ENCODE results near the gene CORO1A.
"Not testable (repeated sequence)": the region's sequence is repeated elsewhere in the genome, so short reads cannot be mapped to it uniquely, and the experiment has no call there.

The CORO1A gene

DNA sequence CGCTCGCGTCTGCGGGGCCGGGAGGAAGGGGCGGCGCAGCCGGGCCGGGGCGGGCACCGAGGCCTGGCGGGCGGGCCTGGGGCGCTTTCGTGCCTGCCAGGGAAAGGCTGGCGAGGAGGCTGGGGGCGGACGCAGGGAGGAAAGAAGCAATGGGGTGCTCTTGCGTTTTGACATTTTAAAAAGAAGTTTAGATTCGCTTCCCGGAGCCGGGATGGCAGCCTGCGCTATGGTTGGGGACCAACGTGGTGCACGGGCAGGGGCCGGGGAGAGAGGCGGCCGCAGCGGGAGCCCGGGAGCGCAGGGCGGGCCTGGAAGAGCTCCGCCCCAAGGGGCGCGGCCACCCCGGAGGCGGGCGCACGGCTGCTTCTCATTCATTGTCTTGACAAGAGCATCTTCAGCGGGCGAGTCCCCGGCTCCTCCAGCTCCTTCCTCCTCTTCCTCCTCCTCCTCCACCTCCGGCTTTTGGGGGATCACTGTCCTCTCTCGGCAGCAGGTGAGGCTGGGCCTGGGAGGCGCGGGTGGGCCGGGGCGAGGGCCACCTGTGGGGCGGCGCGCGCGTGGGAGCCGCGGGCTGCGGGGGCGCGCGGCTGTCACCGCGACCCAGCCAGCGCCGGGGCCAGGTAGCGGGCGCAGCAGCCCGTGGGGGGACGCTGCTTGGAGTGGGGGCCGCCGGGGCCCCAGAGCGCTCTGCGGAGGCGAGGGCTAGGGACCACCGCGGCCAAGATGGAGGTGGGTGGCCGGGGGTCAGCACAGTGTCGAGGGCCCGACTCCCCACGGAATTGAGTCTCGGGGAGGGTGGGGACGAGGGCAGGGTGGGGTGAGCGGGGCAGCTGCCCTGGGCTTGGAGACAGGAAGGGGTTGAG, at the start of gene CORO1A:
TSS of gene CORO1A (plus strand) at position 370 of the 863 bp plus-strand sequence. CDS start 1,608 bp downstream, outside the sequence.
- no peak for DNase-seq (ENCODE audit: low read depth, low spot score)

DNA sequence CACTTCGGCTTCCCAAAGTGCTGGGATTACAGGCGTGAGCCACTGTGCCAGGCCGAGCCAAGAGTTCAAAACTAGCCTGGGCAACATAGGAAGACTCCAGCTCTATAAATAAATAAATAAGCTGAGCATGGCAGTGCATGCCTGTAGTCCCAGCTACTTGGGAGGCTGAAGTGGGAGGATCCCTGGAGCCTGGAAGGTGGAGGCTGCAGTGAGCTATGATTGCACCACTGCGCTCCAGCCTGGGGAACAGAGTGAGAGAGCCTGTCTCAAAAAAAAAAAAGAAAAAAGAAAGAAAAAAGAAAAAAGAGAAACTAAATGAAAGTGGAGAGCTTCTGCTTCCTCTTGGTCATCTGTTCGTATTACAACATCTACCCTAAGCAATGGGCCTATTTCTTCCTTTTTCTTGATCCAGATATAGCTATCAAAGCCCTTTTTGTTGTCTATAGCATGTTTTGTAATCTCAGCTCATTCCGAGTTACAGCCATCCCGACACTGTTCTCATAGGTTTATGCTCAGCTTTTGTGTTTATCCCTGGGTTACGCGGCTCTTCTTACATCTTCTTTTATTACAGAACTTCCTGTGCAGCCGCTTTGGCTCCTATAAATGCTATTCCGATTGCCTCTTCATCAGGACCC, 46.3 kb upstream of the CORO1A start:
- DNase-seq (ENCODE audit: low read depth, low spot score), result no peak

DNA sequence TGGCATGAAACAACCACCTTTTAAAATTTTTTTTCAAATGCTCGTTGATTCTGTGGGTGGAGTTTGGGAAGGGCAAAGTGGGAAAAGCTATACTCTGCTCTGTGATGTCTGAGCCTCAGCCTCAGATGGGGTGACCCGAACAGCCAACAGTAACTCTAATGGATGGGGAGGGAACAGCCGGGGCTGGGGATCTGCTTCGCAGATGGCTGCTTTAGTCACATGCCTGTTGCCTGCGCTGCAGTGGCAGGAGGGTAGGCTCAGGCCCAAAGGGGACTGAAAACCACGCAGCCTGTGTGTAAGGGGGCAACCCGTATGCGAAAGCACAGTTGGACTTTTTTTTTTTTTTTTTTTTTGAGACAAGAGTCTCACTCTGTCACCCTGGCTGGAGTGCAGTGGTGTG, 45.5 kb upstream of the CORO1A start:
- DNase-seq (ENCODE audit: low read depth, low spot score), result no peak

GRCh38 chr16:30139583-30140481, 43.6 kb upstream of the CORO1A start:
- DNase-seq (ENCODE audit: low read depth, low spot score), result no peak

DNA sequence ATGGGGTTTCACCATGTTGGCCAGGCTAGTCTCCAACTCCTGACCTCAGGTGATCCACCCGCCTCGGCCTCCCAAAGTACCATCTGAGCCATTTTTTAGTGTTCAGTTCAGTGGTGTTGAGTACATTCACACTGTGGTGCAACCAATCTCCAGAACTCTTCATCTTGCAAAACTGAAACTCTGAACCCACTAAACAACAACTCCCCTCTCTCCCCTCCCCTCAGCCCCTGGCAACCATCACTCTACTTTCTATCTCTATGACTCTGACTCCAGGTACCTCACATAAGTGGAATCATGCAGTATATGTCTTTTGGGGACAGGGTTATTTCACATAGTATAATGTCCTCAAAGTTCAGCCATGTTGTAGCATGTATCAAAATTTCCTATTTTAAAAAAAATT, 41.7 kb upstream of the CORO1A start:
- DNase-seq (ENCODE audit: low read depth, low spot score), result no peak

DNA sequence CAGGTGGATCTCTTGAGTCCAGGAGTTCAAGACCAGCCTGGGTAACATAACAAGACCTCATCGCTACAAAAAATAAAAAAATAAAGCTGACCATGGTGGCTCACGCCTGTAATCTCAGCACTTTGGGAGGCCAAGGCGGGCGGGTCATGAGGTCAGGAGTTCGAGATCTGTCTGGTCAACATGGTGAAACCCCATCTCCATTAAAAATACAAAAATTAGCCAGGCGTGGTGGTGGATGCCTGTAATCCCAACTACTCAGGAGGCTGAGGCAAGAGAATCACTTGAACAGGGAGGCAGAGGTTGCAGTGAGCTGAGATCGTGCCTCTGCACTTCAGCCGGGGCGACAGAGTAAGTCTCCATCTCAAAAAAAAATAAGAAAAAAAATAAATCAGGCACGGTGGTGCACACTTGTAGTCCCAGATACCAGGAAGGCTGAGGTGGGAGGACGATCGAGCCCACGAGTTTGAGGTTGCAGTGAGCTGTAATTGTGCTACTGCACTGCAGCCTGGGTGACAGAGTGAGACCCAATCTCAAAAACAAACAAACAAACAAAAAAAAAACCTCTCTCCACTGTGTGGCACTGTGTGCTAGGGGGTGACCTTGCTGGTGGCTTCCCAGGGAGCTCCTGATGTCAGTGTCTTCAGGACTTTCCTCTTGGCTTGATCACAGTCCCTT, 40.6 kb upstream of the CORO1A start:
- DNase-seq (ENCODE audit: low read depth, low spot score), result no peak

DNA sequence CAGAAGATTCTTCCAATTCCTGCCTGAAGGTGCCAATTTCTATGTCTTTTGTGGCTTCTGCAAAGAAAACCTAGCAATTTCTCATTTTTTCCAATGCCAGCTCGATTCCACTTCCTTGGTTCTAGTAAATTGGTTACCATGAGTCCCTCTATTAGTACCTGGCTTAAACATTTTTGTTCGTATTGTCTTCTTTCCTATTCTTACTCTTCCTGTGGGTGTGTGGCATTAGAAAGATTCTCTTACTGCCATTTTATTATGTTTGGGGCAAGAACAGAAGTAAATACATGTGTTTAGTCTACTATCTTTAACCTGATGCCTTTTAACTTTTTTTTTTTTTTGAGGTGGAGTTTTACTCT, 40.1 kb upstream of the CORO1A start:
- no peak for DNase-seq (ENCODE audit: low read depth, low spot score)

GRCh38 chr16:30144017-30144416, 39.4 kb upstream of the CORO1A start:
- no peak for DNase-seq (ENCODE audit: low read depth, low spot score)

- no peak for DNase-seq (ENCODE audit: low read depth, low spot score)
Observed at GRCh38 chr16:30144917-30145316, 38.5 kb upstream of the CORO1A start.

- no peak for DNase-seq (ENCODE audit: low read depth, low spot score)
Observed at GRCh38 chr16:30145657-30146056, 37.7 kb upstream of the CORO1A start.

DNA sequence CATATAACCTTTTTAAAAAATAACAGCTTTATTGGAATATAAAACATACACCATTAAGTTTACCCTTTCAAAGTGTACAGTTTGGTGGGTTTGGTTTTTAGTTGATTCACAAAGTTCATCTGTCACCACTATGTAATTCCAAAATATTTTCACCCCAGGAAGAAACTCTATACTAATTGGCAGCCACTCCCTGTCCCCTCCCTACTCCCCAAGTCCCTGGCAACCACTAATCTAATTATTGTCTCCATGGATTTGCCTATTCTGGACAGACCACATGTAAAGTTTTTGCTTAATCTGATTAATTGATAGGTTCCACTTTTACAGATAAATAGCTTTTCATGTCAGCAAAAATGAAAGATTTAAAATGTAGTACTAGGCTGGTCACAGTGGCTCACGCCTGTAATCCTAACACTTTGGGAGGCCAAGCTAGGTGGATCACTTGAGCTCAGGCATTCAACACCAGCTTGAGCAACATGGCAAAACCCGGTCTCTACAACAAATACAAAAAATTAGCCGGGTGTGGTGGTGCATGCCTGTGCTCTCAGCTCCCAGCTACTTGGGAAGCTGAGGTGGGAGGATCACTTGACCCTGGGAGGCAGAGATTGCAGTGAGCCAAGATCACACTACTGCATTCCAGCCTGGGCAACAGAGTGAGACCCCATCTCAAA, 35.4 kb upstream of the CORO1A start:
- DNase-seq (ENCODE audit: low read depth, low spot score), result no peak

- DNase-seq (ENCODE audit: low read depth, low spot score), result no peak
Observed at GRCh38 chr16:30149250-30149930, 34.0 kb upstream of the CORO1A start.

DNA sequence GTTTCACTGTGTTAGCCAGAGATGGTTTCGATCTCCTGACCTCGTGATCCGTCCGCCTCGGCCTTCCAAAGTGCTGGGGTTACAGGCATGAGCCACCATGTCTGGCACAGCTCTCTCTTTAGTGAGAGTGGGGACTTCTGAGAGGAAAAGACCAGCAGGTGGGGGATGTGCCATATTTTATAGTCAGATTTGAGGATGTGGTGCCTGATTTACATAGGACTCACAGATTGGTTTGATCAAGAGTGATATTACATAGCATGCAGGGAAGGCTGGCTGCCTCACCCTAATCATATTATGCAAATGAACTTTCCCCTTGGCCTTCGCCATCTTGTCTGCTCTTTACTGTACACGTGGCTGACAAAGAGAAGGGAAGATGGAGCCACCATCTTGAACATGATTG, 32.3 kb upstream of the CORO1A start:
- no peak for DNase-seq (ENCODE audit: low read depth, low spot score)

- DNase-seq (ENCODE audit: low read depth, low spot score), result no peak
Observed at GRCh38 chr16:30152517-30152916, 30.9 kb upstream of the CORO1A start.

DNA sequence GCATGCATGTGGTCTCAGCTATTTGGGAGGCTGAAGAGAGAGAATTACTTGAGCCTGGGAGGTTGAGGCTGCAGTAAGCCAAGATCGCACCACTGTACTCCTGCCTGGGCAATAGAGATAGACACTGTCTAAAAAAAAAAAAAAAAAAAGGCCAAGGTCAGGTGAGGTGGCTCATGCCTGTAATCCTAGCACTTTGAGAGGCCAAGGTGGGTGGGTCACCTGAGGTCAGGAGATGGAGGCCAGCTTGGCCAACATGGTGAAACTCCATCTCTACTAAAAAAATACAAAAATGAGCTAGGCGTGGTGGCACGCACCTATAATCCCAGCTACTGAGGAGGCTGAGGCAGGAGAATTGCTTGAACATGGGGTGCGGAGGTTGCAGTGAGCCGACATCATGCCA, 28.2 kb upstream of the CORO1A start:
- DNase-seq (ENCODE audit: low read depth, low spot score), result no peak

GRCh38 chr16:30157214-30157613, 26.2 kb upstream of the CORO1A start:
- DNase-seq (ENCODE audit: low read depth, low spot score), result no peak

DNA sequence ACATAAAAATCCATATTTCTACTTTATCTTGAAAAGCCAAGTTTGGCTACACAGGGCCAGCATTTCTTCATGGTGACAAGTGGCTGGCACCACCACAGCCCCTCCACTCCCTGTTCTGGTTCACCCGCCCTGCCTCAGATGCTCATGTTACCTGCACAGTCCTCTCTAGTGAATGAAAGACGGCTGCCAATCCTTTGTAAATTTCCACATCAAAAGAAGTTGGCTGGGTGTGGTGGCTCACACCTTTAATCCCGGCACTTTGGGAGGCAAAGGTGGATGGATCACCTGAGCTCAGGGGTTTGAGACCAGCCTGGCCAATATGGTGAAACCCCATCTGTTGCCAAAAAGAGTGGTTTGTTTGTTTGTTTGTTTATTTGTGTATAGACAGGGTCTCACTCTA, 19.9 kb upstream of the CORO1A start:
- no peak for DNase-seq (ENCODE audit: low read depth, low spot score)

DNA sequence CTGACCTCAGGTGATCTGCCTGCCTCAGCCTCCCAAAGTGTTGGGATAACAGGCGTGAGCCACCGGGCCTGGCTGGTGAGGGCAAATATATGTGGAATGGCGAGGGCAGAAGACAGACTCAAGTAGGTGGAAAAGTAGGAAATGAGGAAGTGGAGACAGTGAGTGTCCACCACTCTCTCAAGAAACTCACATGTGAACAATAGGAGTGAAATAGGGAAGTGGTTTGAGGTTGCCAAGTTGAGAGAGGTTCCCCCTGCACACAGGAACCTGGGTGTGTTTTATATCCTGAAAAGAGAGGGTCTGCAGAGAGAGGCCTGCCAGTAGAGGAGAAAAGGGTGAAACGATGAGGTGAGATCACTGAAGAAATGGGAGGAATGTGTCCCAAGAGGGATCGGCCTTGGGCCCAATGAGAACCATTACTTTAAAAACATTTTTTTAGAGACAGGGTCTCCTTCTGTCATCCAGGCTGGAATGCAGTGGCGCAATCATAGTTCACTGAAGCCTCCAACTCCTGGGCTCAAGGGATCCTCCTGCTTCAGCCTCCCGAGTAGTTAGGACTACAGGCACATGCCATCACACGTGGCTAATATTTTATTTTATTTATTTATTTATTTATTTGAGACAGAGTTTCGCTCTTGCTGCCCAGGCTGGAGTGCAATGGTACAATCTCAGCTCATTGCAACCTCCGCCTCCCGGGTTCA, 17.1 kb upstream of the CORO1A start:
- DNase-seq (ENCODE audit: low read depth, low spot score), result no peak

- not testable (repeated sequence) for DNase-seq (ENCODE audit: low read depth, low spot score)
Observed at GRCh38 chr16:30168746-30169145, 14.7 kb upstream of the CORO1A start.

GRCh38 chr16:30169416-30169815, 14.0 kb upstream of the CORO1A start:
- not testable (repeated sequence) for DNase-seq (ENCODE audit: low read depth, low spot score)

Measured in brain pericyte (primary cell).